AG08396 (cell line): Measurements from ENCODE around the gene TMC6.
"Not testable (repeated sequence)": the region's sequence is repeated elsewhere in the genome, so short reads cannot be mapped to it uniquely, and the experiment has no call there.

Experiments used
- DNase-seq: peaks from one replicate; pipeline ENCODE4 v3.0.0; 2012; ENCODE audit warnings: low spot score, mixed read lengths

Gene TMC6

DNA sequence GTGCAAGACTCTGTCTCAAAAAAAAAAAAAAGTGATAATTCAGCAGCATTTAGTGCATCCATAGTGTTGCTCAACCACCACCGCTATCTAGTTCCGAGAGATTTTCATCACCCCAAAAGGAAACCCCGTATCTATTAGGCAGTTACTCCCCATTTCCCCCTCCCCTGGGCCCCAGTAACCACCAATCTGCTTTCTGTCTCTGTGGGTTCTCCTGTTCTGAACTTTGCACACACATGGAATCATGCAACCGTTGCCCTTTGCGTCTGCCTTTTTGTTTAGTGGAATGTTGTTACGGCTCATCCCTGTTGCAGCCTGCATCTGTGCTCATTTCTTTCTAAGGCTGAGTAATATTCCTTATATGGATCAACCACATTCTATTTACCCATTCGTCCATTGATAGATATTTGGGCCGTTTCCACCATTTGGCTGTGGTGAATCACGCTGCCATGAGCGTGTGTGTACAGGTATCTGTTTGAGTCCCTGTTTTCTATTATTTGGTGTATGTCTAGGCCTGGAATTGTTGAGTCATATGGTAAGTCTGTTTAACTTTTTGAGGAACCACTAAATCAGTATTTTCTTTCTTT lies 31.1 kb upstream of the TMC6 start:
- peak; percentile 52 for DNase-seq

GRCh38 chr17:78154903-78155811 lies 26.6 kb upstream of the TMC6 start:
- DNase-seq, result no peak

GRCh38 chr17:78151514-78152008 lies 23.0 kb upstream of the TMC6 start:
- no peak for DNase-seq

GRCh38 chr17:78148286-78149016 lies 19.9 kb upstream of the TMC6 start:
- no peak for DNase-seq

DNA sequence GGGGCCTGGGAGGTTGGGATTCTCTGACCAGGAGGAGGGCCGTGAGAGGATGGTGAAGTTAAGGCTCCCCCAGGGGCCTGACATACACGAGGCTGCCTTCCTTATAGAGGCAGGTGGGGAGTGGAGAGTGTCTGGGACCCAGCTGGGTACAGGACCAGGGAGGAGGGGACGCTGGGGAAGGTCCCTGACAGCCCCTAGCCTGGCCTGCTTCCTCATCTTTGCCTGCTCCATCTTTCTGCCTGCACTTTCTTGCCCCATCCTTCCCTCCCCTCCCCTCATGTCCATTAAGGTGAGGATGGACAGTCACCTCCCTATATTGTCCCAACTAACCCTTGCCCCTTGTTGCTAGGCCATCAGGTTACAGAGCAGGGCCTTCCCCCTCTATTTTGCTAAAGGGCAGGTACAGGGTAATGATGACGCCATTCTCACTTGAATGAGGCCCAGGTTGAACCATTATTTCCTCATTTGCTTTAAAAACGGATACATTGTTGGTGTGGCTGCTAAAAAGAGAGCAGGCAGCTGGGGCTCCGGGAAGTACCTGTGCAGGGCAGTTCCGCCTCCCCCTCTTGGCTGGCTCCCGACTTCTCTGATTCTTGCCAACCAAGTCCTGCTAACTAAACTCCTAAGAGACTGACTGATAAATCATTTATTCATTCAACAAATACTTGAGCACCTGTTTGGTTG lies 18.9 kb upstream of the TMC6 start:
- no peak for DNase-seq

DNA sequence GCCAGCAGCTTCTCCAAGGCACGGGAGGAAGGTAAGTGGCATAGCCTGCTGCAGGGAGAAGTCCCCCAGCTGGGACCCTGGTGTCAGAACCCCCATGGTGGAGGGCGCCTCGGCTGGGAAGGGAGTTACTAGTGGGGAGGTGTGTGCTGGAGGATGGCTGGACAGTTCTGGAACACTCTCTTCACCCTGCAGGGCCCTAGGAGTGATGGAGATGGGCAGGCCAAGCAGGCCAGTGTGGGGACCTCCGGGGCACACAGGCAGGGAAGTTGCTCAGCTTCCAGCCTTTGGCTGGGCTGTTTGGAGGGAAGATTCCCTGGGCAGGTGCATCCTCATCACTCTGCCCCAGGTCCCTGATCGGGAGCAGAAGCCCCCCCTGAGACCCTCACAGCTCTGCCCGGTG lies 18.3 kb upstream of the TMC6 start:
- DNase-seq, result no peak

GRCh38 chr17:78146471-78146869 lies 17.9 kb upstream of the TMC6 start:
- no peak for DNase-seq

GRCh38 chr17:78144736-78145641 lies 16.4 kb upstream of the TMC6 start:
- no peak for DNase-seq

- peak; percentile 74 for DNase-seq
Observed at GRCh38 chr17:78144147-78144719, 15.7 kb upstream of the TMC6 start.

DNA sequence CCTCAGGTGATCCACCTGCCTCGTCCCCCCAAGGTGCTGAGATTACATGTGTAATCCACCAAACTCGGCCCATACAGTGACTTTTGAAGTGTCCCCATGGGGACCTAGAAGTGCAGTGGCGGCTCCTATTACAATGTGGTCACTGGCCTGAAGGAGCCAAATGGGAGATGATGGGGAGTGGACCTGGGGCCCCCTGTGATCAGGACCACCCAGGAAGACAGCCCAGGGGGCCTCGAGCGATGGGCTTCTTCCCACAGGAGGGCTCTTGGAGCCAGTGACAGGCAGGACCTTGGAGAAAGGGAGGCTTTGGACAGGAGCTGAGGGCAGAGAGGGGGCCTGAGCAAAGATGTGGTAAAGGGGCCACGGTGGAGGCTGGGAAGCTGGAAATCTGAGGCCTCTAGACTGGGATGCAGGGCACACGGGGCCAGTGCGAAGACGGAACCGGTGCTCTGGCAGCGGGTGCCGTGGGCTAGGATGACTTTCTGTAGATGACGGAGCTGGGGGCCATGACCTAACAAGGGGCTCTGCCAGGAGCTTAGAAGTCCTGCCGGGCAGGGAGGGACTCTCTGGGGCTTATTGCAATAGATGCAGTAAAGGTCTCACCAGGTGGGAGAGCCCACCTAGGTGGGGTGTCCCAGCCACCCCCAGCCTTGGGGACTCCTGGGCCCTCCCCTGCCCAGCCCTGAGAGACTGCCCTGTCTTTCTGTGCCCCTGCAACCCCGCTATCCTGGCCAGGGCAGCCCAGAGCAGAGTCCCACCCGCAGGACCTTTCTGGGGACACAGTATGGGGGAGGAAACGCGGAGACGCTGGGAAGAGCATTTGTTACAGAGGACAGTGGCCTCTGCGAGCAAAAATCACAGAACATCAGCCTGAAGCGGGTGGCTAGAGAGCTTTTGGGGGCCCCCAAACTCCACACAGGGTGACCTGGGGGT lies 14.9 kb upstream of the TMC6 start:
- no peak for DNase-seq

- no peak for DNase-seq
Observed at GRCh38 chr17:78142119-78142861, 13.7 kb upstream of the TMC6 start.

- DNase-seq, result no peak
Observed at GRCh38 chr17:78141437-78142118, 13.0 kb upstream of the TMC6 start.

- DNase-seq, result peak; percentile 89
Observed at GRCh38 chr17:78140169-78141051, 11.9 kb upstream of the TMC6 start.

GRCh38 chr17:78139861-78140168 lies 11.3 kb upstream of the TMC6 start:
- DNase-seq, result not testable (repeated sequence)

GRCh38 chr17:78138204-78139060 lies 9.9 kb upstream of the TMC6 start:
- DNase-seq, result no peak
